ENCODE results near the gene CEP164. TPM values are rescaled to one million over a fixed set of nuclear protein-coding genes. Genes with fewer than 3 reads are reported as not detected.

Gene CEP164
- total RNA-seq, 4 donors from 2014 or later = 10.0 to 20.2 (median 15.4) TPM

DNA sequence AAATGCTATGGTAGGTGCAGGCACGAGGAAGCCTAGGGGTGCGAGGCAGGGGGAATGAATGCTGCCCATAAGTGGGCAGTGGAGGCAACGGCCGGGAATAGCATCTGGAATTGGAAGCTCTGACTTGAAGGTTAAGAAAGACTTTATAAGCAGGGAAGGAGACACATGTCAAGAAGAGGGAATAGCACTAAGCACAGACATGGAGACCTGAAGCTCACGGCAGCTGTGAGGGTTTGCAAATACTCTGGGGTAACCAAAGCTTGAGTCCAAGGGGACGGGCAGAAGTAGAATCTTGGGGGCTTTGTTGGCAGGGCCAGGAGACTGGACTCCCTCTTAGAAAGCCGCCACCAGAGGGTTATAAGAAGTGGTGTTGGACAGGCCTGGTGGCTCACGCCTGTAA, 112.6 kb downstream of the CEP164 start:
- DNase-seq = no peak
- Histone ChIP-seq H3K27me3 (peaks cover 6% of the 10 kb centered on the region), H3K27ac (no peak overlapping the region), H3K4me3 (no peak overlapping the region), H3K36me3 (no peaks in the 10 kb centered on the region), H3K9me3 (no peaks in the 10 kb centered on the region), H3K4me1 (no peaks in the 10 kb centered on the region)
- in situ Hi-C loops (cut with MboI; ENCODE audit: low pct_ligation_motif_present in 1 of 4, low pct_unique_long_range_greater_than_20kb in 1 of 4, low sequenced_read_pairs in 3 of 4) (loop anchor here (10.0 to 25.0 kb wide), 6 partner anchors 347 to 622 kb away; partner anchors contain the start of genes TMPRSS13 (in 2 of the 4), DSCAML1 (in 1 of the 4) and FXYD2 (in 1 of the 4)), intact Hi-C loops (cut with DNase I; ENCODE audit: low total_unique reads) (no loop called here)
- 79 to 86% methylated on average over 5 to 8 of the region's 8 CpGs for WGBS, 2 donors (ENCODE audit: low coverage in 1 of 2)
- TF ChIP-seq, protein P1, sequence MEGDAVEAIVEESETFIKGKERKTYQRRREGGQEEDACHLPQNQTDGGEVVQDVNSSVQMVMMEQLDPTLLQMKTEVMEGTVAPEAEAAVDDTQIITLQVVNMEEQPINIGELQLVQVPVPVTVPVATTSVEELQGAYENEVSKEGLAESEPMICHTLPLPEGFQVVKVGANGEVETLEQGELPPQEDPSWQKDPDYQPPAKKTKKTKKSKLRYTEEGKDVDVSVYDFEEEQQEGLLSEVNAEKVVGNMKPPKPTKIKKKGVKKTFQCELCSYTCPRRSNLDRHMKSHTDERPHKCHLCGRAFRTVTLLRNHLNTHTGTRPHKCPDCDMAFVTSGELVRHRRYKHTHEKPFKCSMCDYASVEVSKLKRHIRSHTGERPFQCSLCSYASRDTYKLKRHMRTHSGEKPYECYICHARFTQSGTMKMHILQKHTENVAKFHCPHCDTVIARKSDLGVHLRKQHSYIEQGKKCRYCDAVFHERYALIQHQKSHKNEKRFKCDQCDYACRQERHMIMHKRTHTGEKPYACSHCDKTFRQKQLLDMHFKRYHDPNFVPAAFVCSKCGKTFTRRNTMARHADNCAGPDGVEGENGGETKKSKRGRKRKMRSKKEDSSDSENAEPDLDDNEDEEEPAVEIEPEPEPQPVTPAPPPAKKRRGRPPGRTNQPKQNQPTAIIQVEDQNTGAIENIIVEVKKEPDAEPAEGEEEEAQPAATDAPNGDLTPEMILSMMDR (IDR thresholded peaks at IDR 0.05) = no peak
- TF ChIP-seq POLR2A (IDR thresholded peaks at IDR 0.05) (no peak), EP300 (IDR thresholded peaks at IDR 0.05; ENCODE audit: low read depth) (no peak), POLR2AphosphoS5 (IDR thresholded peaks at IDR 0.05) (no peak)

DNA sequence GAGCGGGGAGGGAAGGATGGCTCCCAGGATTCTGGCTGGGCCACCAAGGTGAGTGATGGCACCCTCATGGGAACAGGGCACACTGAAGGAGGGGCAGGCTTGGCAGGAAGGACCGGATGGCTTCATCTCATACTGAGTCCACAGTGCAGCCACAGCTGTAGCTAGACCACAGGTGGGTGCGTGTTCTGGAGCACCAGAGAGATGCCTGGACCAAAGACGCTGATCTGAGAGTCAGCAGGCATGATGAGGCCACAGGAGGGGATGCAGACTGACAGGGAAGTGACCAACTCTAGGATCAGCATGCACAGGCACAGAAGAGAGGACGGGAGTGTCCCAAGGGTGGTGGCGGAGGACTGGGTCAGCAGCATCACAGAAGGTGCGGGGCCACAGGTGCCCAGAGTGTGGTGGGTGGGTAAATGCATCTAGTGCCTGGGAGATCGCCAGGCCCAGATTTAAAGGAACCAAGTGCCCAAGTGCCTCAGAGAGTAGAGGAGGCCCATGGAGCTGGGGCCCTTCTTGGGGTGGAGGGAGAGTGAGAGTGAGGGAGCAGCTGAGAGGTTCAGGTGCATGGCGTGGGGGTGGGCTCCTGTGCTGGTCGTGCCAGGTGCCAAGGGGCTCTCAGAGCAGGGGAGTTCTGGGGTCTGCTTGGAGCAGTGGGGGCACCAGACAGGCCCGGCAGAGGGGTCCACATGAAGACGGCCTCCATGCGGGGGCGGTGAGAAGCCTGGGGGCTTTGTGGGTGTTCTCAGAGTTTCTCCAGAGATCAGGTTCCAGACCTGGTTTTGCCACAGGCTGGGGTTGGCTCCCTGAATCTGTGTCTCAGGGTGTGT, 113.7 kb downstream of the CEP164 start:
- Histone ChIP-seq H3K9me3 (no peaks in the 10 kb centered on the region), H3K36me3 (no peaks in the 10 kb centered on the region), H3K27ac (no peak overlapping the region), H3K4me3 (no peak overlapping the region), H3K27me3 (peaks cover 6% of the 10 kb centered on the region), H3K4me1 (no peaks in the 10 kb centered on the region)
- no peak for DNase-seq
- intact Hi-C loops (cut with DNase I; ENCODE audit: low total_unique reads) (no loop called here), in situ Hi-C loops (cut with MboI; ENCODE audit: low pct_ligation_motif_present in 1 of 4, low pct_unique_long_range_greater_than_20kb in 1 of 4, low sequenced_read_pairs in 3 of 4) (loop anchor here (10.0 to 25.0 kb wide), 6 partner anchors 346 to 621 kb away; partner anchors contain the start of genes TMPRSS13 (in 2 of the 4), DSCAML1 (in 1 of the 4) and FXYD2 (in 1 of the 4))
- TF ChIP-seq POLR2A (IDR thresholded peaks at IDR 0.05) (no peak), EP300 (IDR thresholded peaks at IDR 0.05; ENCODE audit: low read depth) (no peak), POLR2AphosphoS5 (IDR thresholded peaks at IDR 0.05) (no peak)
- TF ChIP-seq, protein P1 (IDR thresholded peaks at IDR 0.05) = no peak
- 85 to 92% methylated on average over 4 to 14 of the region's 14 CpGs for WGBS, 2 donors (ENCODE audit: low coverage in 1 of 2)

DNA sequence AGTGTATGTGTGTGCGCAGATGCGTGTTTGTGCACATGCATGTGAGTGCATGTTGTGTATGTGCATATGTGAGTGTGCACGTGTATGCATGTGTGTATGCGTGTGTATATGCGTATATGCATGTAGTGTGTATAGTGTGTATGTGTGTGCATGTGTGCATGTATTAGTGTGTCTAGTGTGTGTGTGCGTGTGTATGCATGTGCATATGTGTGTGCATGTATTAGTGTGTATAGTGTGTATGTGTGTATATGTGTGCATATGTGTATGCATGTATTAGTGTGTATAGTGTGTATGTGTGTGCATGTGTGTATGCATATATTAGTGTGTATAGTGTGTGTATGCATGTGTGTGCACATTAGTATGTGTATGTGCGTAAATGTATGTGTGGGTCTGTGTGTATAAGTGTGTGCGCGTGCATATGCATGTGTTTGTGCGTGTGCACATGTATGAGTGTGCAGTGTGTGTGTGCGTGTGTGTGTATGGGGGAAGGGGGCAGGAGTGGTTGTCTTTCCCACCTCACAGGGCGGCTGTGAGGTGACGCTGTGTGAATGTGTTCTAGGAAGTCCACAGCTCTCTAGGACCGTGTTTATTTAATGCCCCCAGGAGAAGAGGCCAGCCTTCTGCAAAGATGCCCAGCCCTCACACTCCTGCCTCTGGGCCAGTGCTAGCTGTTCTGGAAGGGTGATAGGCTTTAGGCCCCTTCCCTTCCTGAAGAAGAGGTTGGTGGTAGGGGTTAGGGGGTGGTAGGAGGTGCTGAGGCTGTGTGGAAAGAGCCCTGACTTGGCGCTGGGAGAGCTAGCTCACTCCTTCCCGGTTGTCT, 114.6 kb downstream of the CEP164 start:
- no peak for DNase-seq
- Histone ChIP-seq H3K27ac (no peak overlapping the region), H3K9me3 (no peaks in the 10 kb centered on the region), H3K36me3 (no peaks in the 10 kb centered on the region), H3K4me1 (no peaks in the 10 kb centered on the region), H3K27me3 (peaks cover 6% of the 10 kb centered on the region), H3K4me3 (no peak overlapping the region)
- TF ChIP-seq POLR2AphosphoS5 (IDR thresholded peaks at IDR 0.05) (no peak), POLR2A (IDR thresholded peaks at IDR 0.05) (no peak), EP300 (IDR thresholded peaks at IDR 0.05; ENCODE audit: low read depth) (no peak)
- TF ChIP-seq, protein P1 (IDR thresholded peaks at IDR 0.05) = no peak
- in situ Hi-C loops (cut with MboI; ENCODE audit: low pct_ligation_motif_present in 1 of 4, low pct_unique_long_range_greater_than_20kb in 1 of 4, low sequenced_read_pairs in 3 of 4) (loop anchor here (10.0 to 25.0 kb wide), 6 partner anchors 345 to 620 kb away; partner anchors contain the start of genes TMPRSS13 (in 2 of the 4), DSCAML1 (in 1 of the 4) and FXYD2 (in 1 of the 4)), intact Hi-C loops (cut with DNase I; ENCODE audit: low total_unique reads) (no loop called here)
- WGBS, 2 donors (ENCODE audit: low coverage in 1 of 2) = 92 to 94% methylated on average over 11 to 16 of the region's 16 CpGs

DNA sequence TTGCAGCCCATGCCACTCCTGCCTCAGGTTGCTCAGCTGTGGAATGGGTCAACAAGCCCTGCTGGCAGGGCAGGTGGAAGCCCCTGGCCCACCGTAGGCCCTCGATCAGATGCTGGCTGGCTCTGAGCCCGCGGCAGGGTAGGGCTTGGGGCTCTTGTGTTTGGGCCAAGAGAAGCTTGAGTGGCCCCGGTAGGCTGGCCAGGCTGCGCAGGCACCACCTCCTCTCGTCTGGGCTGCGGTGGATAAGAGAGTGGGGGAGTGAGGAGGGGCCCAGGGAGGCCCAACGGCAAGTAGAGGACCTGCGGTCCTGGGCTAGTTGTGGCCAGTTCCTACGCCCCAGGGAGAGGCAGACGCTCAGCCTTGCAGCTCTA, 115.2 kb downstream of the CEP164 start:
- intact Hi-C loops (cut with DNase I; ENCODE audit: low total_unique reads) (no loop called here), in situ Hi-C loops (cut with MboI; ENCODE audit: low pct_ligation_motif_present in 1 of 4, low pct_unique_long_range_greater_than_20kb in 1 of 4, low sequenced_read_pairs in 3 of 4) (loop anchor here (10.0 to 25.0 kb wide), 6 partner anchors 344 to 619 kb away; partner anchors contain the start of genes TMPRSS13 (in 2 of the 4), DSCAML1 (in 1 of the 4) and FXYD2 (in 1 of the 4))
- DNase-seq = no peak
- Histone ChIP-seq H3K27ac (no peak overlapping the region), H3K27me3 (peaks cover 6% of the 10 kb centered on the region), H3K36me3 (no peaks in the 10 kb centered on the region), H3K9me3 (no peaks in the 10 kb centered on the region), H3K4me3 (no peak overlapping the region), H3K4me1 (no peaks in the 10 kb centered on the region)
- TF ChIP-seq POLR2AphosphoS5 (IDR thresholded peaks at IDR 0.05) = no peak
- no peak for TF ChIP-seq POLR2A (IDR thresholded peaks at IDR 0.05)
- TF ChIP-seq EP300 (IDR thresholded peaks at IDR 0.05; ENCODE audit: low read depth) = no peak
- TF ChIP-seq, protein P1 (IDR thresholded peaks at IDR 0.05) = no peak
- 88% methylated on average over 12 of the region's 12 CpGs; no CpG with 5 or more reads in 1 of the 2 donors for WGBS, 2 donors (ENCODE audit: low coverage in 1 of 2)

Measured in transverse colon (tissue), 4 donors.